GM12878 (cell line): ENCODE measurements around the gene ATG5. TPM values are rescaled to one million over a fixed set of nuclear protein-coding genes. Genes with fewer than 3 reads are reported as not detected.

Source experiments
- BCL3 ChIP-seq: IDR thresholded peaks from 2 replicates; pipeline ENCODE4 v1.6.1; 2011; ENCODE audit warnings: borderline replicate concordance, low read depth, mild to moderate bottlenecking, moderate library complexity, low read length; ENCODE audit not compliant: insufficient read depth, poor library complexity, severe bottlenecking
- CBX5 ChIP-seq: sonication (generic); IDR thresholded peaks from 2 replicates; pipeline ENCODE4 v1.6.1; 2016; ENCODE audit warnings: low read depth, moderate library complexity, mild to moderate bottlenecking, inconsistent platforms
- HDAC2 ChIP-seq: fragments of 200-600 bp; sonication (generic); IDR thresholded peaks from 2 replicates; pipeline ENCODE4 v1.6.1; 2017
- KDM1A ChIP-seq: fragments of 200-600 bp; sonication (generic); IDR thresholded peaks from 2 replicates; pipeline ENCODE4 v1.6.1; 2016; ENCODE audit warnings: borderline replicate concordance
- NRF1 ChIP-seq: conservative IDR thresholded peaks from 2 replicates; pipeline ENCODE4 v1.6.1; 2011; ENCODE audit warnings: mild to moderate bottlenecking, low read depth, low read length, improper control_type of control experiment
- SKIL ChIP-seq: fragments of 450-650 bp; IDR thresholded peaks from 2 replicates; pipeline ENCODE4 v1.6.1; 2017; ENCODE audit warnings: mild to moderate bottlenecking, low read depth, inconsistent platforms; ENCODE audit not compliant: poor library complexity, severe bottlenecking
- ZBTB33 ChIP-seq: fragments of 450-650 bp; IDR thresholded peaks from 2 replicates; pipeline ENCODE4 v1.6.1; 2017; ENCODE audit warnings: mild to moderate bottlenecking
- ZNF274 ChIP-seq: IDR thresholded peaks from one replicate; pipeline ENCODE4 v1.8.0; 2011; ENCODE audit not compliant: insufficient read length, insufficient read depth
- polyA plus RNA-seq, 11 experiments: library from polyadenylated mRNA; depleted of rRNA in 4 of 11; unstranded in 6 of 11; stranded (reverse) in 5 of 11; fragments of >200 nt; fragmentation: Nextera tagmentation in 4 of 11; fragmentation: Illumina TruSeq in 1 of 11; extraction: Ambion mirVana in 4 of 11; extraction: Trizol in 1 of 11; gene quantifications; 1 replicate in 1 of 11; 2 replicates in 10 of 11; pipeline versions ENCODE4 v1.2.1 to v1.2.3, GENCODE V29; 2011 to 2016; ENCODE audit warnings: inconsistent platforms in 2 of 11, missing spikeins in 2 of 11, low read depth in 1 of 11
- total RNA-seq, 4 experiments: library from RNA; depleted of rRNA in 3 of 4; stranded (reverse); fragments of >200 nt in 3 of 4; fragmentation: Illumina TruSeq in 1 of 4; extraction: Trizol in 1 of 4; gene quantifications; 2 replicates each; pipeline versions ENCODE4 v1.2.1 to v1.2.3, GENCODE V29; 2013 to 2021
- TF ChIP-seq, protein P1 (sequence below): IDR thresholded peaks from 2 replicates; pipeline ENCODE4 v1.6.1; 2011; ENCODE audit warnings: mild to moderate bottlenecking, low read depth, low read length, moderate library complexity; ENCODE audit not compliant: insufficient replicate concordance
- TF ChIP-seq, protein P2 (sequence below): fragments of 450-650 bp; IDR thresholded peaks from 2 replicates; pipeline ENCODE4 v1.6.1; 2017; ENCODE audit warnings: borderline replicate concordance

The ATG5 gene
- total and polyA plus RNA-seq, 10 of the 15 experiments (the other 5 are each of a cell fraction or from before 2014, with no cell fraction given): 12.9 to 51.8 (median 23.9) TPM

GRCh38 chr6:106185615-106186014 lies 139.9 kb downstream of the ATG5 start (continued):
- TF ChIP-seq BCL3 (no peak), ZBTB33 (no peak), ZNF274 (no peak), SKIL (no peak), CBX5 (no peak), HDAC2 (no peak), NRF1 (no peak), KDM1A (no peak)
- TF ChIP-seq, protein P1, sequence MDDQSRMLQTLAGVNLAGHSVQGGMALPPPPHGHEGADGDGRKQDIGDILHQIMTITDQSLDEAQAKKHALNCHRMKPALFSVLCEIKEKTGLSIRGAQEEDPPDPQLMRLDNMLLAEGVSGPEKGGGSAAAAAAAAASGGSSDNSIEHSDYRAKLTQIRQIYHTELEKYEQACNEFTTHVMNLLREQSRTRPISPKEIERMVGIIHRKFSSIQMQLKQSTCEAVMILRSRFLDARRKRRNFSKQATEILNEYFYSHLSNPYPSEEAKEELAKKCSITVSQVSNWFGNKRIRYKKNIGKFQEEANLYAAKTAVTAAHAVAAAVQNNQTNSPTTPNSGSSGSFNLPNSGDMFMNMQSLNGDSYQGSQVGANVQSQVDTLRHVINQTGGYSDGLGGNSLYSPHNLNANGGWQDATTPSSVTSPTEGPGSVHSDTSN: no peak
- TF ChIP-seq, protein P2, sequence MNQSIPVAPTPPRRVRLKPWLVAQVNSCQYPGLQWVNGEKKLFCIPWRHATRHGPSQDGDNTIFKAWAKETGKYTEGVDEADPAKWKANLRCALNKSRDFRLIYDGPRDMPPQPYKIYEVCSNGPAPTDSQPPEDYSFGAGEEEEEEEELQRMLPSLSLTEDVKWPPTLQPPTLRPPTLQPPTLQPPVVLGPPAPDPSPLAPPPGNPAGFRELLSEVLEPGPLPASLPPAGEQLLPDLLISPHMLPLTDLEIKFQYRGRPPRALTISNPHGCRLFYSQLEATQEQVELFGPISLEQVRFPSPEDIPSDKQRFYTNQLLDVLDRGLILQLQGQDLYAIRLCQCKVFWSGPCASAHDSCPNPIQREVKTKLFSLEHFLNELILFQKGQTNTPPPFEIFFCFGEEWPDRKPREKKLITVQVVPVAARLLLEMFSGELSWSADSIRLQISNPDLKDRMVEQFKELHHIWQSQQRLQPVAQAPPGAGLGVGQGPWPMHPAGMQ: no peak
